Subcutaneous abdominal adipose tissue (tissue), 5 donors: Measurements from ENCODE around the gene SELENOM.
"Not testable (repeated sequence)": the region's sequence is repeated elsewhere in the genome, so short reads cannot be mapped to it uniquely, and the experiment has no call there.

Source experiments
- H3K27ac ChIP-seq: one replicate; pipeline ENCODE4 v1.7.0; 2013; ENCODE audit warnings: low read depth, mild to moderate bottlenecking, inconsistent platforms, low read length, moderate library complexity
- H3K27me3 ChIP-seq, 5 donors: one replicate each; pipeline ENCODE4 v1.7.0; 2013; ENCODE audit warnings: low read length in 5 of 5, inconsistent platforms in 1 of 5; ENCODE audit not compliant: control insufficient read depth in 5 of 5, insufficient read depth in 4 of 5
- H3K36me3 ChIP-seq, 5 donors: one replicate each; pipeline ENCODE4 v1.7.0; 2013; ENCODE audit warnings: low read length in 5 of 5; ENCODE audit not compliant: control insufficient read depth in 5 of 5, insufficient read depth in 5 of 5
- H3K4me1 ChIP-seq, 5 donors: one replicate each; pipeline ENCODE4 v1.7.0; 2013; ENCODE audit warnings: low read length in 5 of 5, mild to moderate bottlenecking in 3 of 5, moderate library complexity in 1 of 5; ENCODE audit not compliant: control insufficient read depth in 5 of 5, insufficient read depth in 5 of 5
- H3K4me3 ChIP-seq, 5 donors: one replicate each; pipeline ENCODE4 v1.7.0; 2013; ENCODE audit warnings: low read length in 5 of 5, low read depth in 1 of 5
- H3K9ac ChIP-seq, 5 donors: one replicate each; pipeline ENCODE4 v1.7.0; 2013; ENCODE audit warnings: low read length in 5 of 5, mild to moderate bottlenecking in 4 of 5, moderate library complexity in 3 of 5
- H3K9me3 ChIP-seq, 5 donors: one replicate each; pipeline ENCODE4 v1.7.0; 2013; ENCODE audit warnings: low read length in 5 of 5; ENCODE audit not compliant: control insufficient read depth in 5 of 5
- donor health status: healthy.
- donor health status: healthy.
- donor health status: healthy.
- donor health status: healthy.
- donor health status: healthy.

SELENOM gene

DNA sequence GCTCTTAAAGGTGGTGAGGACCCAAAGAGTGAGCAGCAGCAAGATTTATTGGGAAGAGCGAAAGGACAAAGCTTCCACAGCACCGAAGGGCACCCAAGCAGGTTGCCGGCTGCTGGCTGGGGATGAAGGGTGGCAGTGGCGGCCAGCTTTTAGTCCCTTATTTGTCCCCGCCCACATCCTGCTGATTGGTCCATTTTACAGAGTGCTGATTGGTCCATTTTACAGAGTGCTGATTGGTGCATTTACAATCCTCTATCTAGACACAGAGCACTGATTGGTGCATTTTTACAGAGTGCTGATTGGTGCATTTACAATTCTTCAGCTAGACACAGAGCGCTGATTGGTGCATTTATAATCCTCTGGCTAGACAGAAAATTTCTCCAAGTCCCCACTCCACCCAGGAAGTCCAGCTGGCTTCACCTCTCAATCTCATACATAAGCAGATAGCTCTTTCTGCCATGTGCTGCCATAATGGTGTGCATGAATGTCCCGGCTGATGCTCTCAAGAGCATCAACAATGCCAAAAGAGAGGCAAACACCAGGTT, 5.3 kb upstream of the SELENOM start:
- H3K9me3 ChIP-seq, H3K9ac ChIP-seq, H3K4me3 ChIP-seq, H3K36me3 ChIP-seq, H3K27ac ChIP-seq, H3K27me3 ChIP-seq, H3K4me1 ChIP-seq: not testable (repeated sequence)

DNA sequence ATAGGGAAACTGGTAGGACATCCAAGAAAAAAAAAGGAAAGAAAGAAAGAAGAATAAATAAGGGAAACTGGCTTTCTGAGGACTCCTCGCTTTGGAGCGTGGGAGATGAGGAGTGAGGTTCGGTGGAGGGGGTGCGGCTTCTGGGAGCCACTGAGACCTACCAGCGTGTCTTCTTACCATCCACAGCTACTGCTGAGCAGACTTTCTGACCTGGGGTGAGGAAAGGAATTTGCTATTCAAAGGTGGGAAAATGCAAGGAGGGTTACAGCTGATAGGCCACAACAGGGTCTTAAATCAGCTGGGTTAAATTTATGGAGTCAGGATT, 488 bp upstream of the SELENOM start:
- Histone ChIP-seq H3K9ac (peak overlapping the region; percentile 59 to 84 (median 63)), H3K4me3 (peak overlapping the region; percentile 57 to 79 (median 70)), H3K27ac (peak overlapping the region; percentile 50), H3K9me3 (no peaks in the 10 kb centered on the region), H3K27me3 (no peaks in the 10 kb centered on the region), H3K36me3 (peaks cover 0 to 23% (median 14%) of the 10 kb centered on the region in 5 donors), H3K4me1 (peaks cover 3 to 33% (median 27%) of the 10 kb centered on the region in 5 donors)

DNA sequence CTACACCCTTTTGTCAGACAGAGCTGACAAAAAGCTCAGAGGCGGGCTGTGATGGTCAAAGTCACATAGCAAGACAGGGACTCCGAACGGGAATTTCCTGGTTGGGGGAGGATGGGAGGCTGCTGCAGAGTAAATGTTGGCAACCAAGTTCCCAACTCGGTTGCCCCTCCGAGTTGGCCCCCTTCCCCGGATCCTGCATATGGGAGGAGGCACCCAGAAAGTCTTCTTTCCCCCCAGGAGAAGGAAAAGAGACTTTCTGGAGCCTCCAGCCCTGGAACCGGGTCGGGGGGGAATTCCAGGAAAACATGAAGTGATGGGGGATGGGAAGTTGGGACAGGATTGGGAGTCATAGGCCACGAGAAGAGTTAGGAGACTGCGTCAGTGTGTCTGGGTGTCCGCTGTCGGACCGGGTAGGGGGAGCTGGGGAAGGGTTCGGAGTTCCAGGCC, 614 bp downstream of the SELENOM start:
- H3K27me3 ChIP-seq = no peaks in the 10 kb centered on the region
- H3K27ac ChIP-seq = peak overlapping the region; percentile 89
- peaks cover 0 to 31% (median 25%) of the 10 kb centered on the region in 5 donors for H3K36me3 ChIP-seq
- no peaks in the 10 kb centered on the region for H3K9me3 ChIP-seq
- peaks cover 3 to 42% (median 31%) of the 10 kb centered on the region in 5 donors for H3K4me1 ChIP-seq
- peak overlapping the region; percentile 63 to 87 (median 79) for H3K9ac ChIP-seq
- peak overlapping the region; percentile 69 to 82 (median 79) for H3K4me3 ChIP-seq

DNA sequence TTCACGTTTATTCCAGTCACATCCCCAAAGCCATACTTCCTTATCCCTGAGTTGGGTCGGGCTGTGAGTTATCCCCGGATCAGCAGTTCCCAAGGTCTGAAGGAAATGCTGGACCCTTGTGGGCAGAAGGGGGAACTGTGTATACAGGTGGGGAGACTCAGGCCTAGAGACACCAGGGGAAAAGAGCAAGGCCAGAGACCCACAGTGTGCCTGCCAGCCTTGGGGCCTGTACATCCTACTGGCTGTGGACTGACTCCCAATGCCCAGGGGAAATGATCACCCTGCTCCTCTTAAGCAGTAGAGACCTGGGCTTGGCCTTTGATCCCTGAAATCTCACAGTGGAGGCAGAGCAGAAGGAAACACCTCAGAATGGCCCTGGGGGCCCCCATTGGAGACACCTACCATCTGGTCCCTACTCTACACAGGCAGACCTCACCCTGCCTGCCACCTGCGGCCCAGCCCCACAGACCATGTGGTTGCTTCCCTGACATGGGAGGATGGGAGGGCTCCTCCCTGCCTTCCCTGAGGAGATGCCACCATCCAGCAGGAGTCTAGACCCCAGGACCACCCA, 1.3 kb downstream of the SELENOM start:
- H3K27ac ChIP-seq = peak overlapping the region; percentile 89
- H3K4me3 ChIP-seq = peak overlapping the region; percentile 69 to 82 (median 79)
- H3K27me3 ChIP-seq = no peaks in the 10 kb centered on the region
- peaks cover 0 to 35% (median 28%) of the 10 kb centered on the region in 5 donors for H3K36me3 ChIP-seq
- H3K9ac ChIP-seq = peak overlapping the region; percentile 63 to 87 (median 79)
- no peaks in the 10 kb centered on the region for H3K9me3 ChIP-seq
- H3K4me1 ChIP-seq = peaks cover 3 to 42% (median 31%) of the 10 kb centered on the region in 5 donors

DNA sequence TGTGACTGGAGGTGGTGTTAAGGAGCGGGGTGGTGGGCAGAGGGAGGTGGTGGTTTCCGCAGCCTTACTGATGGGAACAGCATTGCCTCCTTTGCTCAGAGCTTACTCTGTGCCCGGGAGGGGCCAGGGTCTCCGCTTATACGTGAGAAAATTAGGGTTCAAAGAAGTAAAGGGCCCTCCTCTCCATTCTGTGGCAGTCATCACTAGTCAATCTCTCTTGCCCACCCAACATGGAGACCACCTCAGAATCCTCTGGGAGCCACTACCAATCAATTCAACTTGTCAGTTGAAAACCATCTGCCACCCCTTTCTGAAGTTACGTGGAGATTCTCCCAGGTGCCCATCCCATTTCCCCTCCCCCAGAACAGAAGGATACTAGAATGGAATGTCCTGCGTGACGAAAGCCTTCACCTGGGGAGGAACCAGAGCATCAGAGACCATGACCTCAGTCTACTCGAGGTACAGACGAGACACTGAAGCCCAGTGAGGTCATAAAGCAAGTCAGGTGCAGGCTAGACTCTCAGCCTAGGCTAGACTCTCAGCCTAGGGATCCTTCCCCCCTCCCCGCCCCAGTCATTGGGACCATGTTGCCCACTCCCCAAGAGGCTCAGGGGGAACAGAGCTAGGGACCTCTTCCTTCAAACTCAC, 2.0 kb downstream of the SELENOM start:
- Histone ChIP-seq H3K9ac (peak overlapping the region in 1 of 5 donors; percentile 79), H3K27me3 (no peaks in the 10 kb centered on the region), H3K4me3 (peak overlapping the region in 1 of 5 donors; percentile 79), H3K4me1 (peaks cover 3 to 42% (median 31%) of the 10 kb centered on the region in 5 donors), H3K27ac (peak overlapping the region; percentile 89), H3K36me3 (peaks cover 0 to 40% (median 33%) of the 10 kb centered on the region in 5 donors), H3K9me3 (no peaks in the 10 kb centered on the region)

DNA sequence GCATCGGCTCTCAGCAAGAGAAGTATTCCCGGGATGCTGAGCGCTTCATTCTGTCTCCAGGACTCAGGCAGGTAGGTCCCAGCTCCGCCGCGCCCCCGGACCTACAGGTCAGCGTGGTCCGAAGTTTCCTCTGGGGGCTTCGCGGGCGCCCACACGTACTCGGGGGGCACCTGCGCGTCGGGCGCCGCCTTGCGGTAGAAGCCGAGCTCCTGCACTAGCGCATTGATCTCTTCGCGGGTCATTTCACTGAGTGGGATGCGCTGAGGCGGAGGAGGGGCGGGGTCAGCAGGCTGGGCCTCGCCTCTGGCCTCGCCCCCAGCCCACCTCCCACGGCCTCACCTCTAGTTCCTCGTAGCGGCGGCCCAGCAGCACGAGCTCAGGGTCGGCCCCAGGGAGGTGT, 2.5 kb downstream of the SELENOM start:
- peak overlapping the region; percentile 89 for H3K27ac ChIP-seq
- H3K9ac ChIP-seq = no peak overlapping the region
- H3K27me3 ChIP-seq = no peaks in the 10 kb centered on the region
- H3K36me3 ChIP-seq = peaks cover 0 to 46% (median 39%) of the 10 kb centered on the region in 5 donors
- H3K4me3 ChIP-seq = no peak overlapping the region
- peaks cover 3 to 42% (median 31%) of the 10 kb centered on the region in 5 donors for H3K4me1 ChIP-seq
- no peaks in the 10 kb centered on the region for H3K9me3 ChIP-seq

DNA sequence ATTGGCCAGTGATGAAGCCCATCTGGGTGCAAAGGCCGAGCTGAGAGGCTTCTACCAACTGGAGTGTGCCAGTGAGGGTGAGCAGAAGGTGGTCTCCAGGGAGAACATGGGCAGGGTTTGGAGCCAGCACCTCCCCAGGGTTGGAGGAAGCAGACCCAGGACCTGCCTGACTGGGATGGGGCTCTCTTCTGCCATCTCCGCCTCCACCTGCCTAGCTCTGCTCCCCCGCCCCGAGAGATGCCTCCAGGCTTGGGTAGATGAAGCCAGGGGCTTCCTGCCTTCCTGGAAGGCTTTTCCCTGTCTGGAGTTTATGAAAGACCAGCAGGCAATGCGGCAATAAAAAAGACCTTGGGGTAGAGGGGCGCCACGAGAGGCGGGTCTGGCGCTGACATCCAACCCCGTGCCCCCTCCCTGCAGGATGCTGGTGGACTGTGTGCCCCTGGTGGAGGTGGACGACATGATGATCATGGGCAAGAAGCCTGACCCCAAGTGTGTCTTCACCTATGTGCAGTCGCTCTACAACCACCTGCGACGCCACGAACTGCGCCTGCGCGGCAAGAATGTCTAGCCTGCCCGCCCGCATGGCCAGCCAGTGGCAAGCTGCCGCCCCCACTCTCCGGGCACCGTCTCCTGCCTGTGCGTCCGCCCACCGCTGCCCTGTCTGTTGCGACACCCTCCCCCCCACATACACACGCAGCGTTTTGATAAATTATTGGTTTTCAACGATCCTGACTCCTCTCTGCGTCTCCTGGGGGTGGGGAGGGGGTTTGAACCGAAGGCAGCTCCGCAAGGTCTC, 3.3 kb downstream of the SELENOM start:
- no peaks in the 10 kb centered on the region for H3K9me3 ChIP-seq
- no peak overlapping the region for H3K9ac ChIP-seq
- no peak overlapping the region for H3K4me3 ChIP-seq
- H3K27ac ChIP-seq = no peak overlapping the region
- H3K27me3 ChIP-seq = no peaks in the 10 kb centered on the region
- peaks cover 0 to 53% (median 46%) of the 10 kb centered on the region in 5 donors for H3K36me3 ChIP-seq
- H3K4me1 ChIP-seq = peaks cover 3 to 42% (median 31%) of the 10 kb centered on the region in 5 donors

DNA sequence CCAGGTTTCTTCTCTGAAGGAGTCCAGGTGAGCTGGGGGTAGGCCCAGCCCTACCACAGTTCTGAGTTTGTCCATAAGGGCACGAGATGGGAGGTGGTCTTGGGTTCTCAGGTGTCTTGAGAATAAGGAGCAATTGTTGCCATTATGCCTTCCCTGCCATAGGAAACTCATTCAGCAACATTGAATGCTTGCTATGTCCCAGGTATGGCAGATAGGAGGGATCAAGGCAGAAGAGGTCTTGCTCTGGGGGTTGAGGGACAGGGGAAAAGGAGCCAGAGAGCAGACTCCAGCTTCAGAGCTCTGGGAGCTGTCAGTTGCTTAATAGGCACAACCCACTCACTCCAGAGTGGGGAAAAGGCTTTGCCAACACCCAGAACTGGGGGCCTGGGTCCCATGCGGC, 4.3 kb downstream of the SELENOM start:
- no peaks in the 10 kb centered on the region for H3K9me3 ChIP-seq
- peak overlapping the region; percentile 60 for H3K27ac ChIP-seq
- peaks cover 3 to 40% (median 30%) of the 10 kb centered on the region in 5 donors for H3K4me1 ChIP-seq
- H3K4me3 ChIP-seq = no peak overlapping the region
- peak overlapping the region in 1 of 5 donors; percentile 3 for H3K9ac ChIP-seq
- no peaks in the 10 kb centered on the region for H3K27me3 ChIP-seq
- H3K36me3 ChIP-seq = peaks cover 0 to 61% (median 54%) of the 10 kb centered on the region in 5 donors

DNA sequence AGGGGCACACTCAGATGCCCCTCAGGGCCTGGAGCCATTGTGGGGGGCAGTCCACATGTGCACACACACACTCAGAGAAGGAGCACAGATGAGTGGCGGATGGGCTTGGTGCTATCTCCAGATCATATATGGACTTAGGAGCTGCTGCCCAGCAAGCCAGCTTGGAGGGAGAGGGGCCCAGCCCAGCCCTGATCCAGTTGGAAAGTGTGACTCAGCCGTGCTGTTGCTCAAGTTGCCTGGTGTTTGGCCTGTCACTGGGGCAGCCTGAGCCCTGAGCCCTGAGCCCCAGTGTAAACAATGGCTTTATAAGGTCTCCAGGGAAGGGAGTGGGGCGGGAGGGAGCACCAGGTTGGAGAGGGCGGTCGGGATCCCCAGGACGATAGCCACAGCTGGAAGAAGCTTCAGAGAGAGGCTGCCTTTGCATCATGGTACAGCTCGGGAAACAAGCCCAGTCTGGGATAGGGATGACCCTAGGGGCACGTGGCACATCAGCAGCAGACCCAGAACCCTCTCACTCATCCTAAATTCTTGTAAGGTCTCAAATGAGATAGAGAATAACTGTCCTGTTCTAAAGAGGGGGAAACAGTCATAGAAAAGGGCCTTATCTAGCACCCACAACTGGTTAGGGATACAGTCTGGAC, 4.8 kb downstream of the SELENOM start:
- H3K9me3 ChIP-seq = no peaks in the 10 kb centered on the region
- H3K27ac ChIP-seq = peak overlapping the region; percentile 60
- H3K36me3 ChIP-seq = peaks cover 0 to 67% (median 60%) of the 10 kb centered on the region in 5 donors
- H3K4me1 ChIP-seq = peaks cover 0 to 35% (median 25%) of the 10 kb centered on the region in 5 donors
- no peaks in the 10 kb centered on the region for H3K27me3 ChIP-seq
- H3K9ac ChIP-seq = peak overlapping the region in 1 of 5 donors; percentile 3
- no peak overlapping the region for H3K4me3 ChIP-seq
